Vagina (tissue), 2 donors: ENCODE measurements around the gene CEP290.

Source experiments
- CTCF ChIP-seq, 3 experiments: fragments of 450-650 bp in 2 of 3; fragments of 200-600 bp in 1 of 3; sonication (generic) in 1 of 3; IDR thresholded peaks; one replicate each; pipeline ENCODE4 v1.5.1; 2017 to 2019; ENCODE audit warnings: antibody characterized with exemption in 3 of 3, mild to moderate bottlenecking in 2 of 3, moderate library complexity in 2 of 3
- POLR2A ChIP-seq, 2 donors: fragments of 450-650 bp; IDR thresholded peaks; one replicate each; pipeline ENCODE4 v1.6.1; 2017; ENCODE audit warnings: antibody characterized with exemption in 2 of 2, mild to moderate bottlenecking in 2 of 2, moderate library complexity in 2 of 2
- POLR2AphosphoS5 ChIP-seq, 2 donors: sonication (generic); formaldehyde crosslinking; IDR thresholded peaks; one replicate each; pipeline ENCODE4 v1.9.0; 2017; ENCODE audit warnings: antibody characterized with exemption in 2 of 2, mild to moderate bottlenecking in 2 of 2, low read depth in 1 of 2; ENCODE audit not compliant: insufficient read depth in 1 of 2

GRCh38 chr12:88179436-88180014, 37.6 kb upstream of the CEP290 start:
- TF ChIP-seq CTCF (IDR thresholded peaks at IDR 0.05) (no peak), POLR2A (IDR thresholded peaks at IDR 0.05) (no peak), POLR2AphosphoS5 (IDR thresholded peaks at IDR 0.05; ENCODE audit: insufficient read depth in 1 of 2, low read depth in 1 of 2) (no peak)
